ENCODE results near the gene C1QTNF9B.
"Not testable (repeated sequence)": the region's sequence is repeated elsewhere in the genome, so short reads cannot be mapped to it uniquely, and the experiment has no call there.

Gene C1QTNF9B

DNA sequence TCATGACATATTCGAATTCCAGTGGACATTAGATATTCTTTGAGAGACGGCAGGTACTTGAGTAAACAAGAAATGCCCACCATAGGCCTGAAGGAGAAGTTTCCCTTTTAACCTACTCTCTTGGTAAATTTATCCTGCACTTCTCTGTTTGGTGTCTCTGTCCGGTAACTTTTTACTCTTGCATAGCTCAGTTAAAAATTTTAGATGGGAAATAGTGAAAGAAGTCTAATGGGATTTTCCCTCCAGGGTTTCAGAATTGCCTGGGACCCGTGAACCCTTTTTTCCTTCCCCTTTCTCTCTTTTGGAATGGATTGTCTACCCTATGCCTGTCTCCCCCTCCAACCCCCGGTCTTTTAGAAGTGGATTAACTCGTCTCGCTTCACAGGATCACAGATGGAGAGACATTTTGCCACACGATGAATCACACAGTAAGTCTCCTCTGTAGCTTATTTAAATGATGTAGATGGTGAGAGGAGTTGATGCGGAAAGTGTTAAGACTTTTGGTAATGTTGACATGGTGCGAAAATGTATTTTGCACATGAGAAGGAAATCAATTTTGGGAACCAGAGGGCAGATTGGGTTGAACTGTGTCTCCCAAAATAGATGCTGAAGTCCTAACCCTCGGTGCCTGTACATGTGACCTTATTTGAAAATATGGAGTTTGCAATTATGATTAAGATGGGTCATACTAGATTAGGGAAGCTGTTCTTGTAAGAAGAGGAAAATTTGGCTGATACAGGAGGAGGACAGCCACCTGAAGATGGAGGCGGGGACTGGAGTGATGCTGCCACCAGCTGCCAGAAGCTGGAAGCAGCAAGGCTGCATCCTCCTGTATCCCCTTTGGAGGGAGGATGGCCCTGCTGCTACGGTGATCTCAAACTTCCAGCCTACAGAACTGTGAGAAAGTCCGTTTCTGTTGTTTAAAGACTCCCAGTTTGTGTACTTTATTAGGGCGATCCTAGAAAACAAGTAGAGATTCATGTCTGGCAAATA lies 7.4 kb downstream of the C1QTNF9B start:
- peaks cover 27% of the 10 kb centered on the region for H3K4me1 Mint-ChIP-seq
- no peaks in the 10 kb centered on the region for H3K9me3 Mint-ChIP-seq
- no peaks in the 10 kb centered on the region for H3K27me3 Mint-ChIP-seq (ENCODE audit: low read depth)
- H3K36me3 Mint-ChIP-seq (ENCODE audit: low read depth), result peaks cover 3% of the 10 kb centered on the region
- peak overlapping the region; percentile 57 to 92 (median 90) for H3K27ac Mint-ChIP-seq
- peak overlapping the region; percentile 92 to 93 (median 93) for H3K4me3 Mint-ChIP-seq
- TF ChIP-seq, protein P1, sequence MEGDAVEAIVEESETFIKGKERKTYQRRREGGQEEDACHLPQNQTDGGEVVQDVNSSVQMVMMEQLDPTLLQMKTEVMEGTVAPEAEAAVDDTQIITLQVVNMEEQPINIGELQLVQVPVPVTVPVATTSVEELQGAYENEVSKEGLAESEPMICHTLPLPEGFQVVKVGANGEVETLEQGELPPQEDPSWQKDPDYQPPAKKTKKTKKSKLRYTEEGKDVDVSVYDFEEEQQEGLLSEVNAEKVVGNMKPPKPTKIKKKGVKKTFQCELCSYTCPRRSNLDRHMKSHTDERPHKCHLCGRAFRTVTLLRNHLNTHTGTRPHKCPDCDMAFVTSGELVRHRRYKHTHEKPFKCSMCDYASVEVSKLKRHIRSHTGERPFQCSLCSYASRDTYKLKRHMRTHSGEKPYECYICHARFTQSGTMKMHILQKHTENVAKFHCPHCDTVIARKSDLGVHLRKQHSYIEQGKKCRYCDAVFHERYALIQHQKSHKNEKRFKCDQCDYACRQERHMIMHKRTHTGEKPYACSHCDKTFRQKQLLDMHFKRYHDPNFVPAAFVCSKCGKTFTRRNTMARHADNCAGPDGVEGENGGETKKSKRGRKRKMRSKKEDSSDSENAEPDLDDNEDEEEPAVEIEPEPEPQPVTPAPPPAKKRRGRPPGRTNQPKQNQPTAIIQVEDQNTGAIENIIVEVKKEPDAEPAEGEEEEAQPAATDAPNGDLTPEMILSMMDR (IDR thresholded peaks at IDR 0.05; ENCODE audit: unreplicated experiment in 3 of 3), result peak; percentile 17 to 43 (median 33)

DNA sequence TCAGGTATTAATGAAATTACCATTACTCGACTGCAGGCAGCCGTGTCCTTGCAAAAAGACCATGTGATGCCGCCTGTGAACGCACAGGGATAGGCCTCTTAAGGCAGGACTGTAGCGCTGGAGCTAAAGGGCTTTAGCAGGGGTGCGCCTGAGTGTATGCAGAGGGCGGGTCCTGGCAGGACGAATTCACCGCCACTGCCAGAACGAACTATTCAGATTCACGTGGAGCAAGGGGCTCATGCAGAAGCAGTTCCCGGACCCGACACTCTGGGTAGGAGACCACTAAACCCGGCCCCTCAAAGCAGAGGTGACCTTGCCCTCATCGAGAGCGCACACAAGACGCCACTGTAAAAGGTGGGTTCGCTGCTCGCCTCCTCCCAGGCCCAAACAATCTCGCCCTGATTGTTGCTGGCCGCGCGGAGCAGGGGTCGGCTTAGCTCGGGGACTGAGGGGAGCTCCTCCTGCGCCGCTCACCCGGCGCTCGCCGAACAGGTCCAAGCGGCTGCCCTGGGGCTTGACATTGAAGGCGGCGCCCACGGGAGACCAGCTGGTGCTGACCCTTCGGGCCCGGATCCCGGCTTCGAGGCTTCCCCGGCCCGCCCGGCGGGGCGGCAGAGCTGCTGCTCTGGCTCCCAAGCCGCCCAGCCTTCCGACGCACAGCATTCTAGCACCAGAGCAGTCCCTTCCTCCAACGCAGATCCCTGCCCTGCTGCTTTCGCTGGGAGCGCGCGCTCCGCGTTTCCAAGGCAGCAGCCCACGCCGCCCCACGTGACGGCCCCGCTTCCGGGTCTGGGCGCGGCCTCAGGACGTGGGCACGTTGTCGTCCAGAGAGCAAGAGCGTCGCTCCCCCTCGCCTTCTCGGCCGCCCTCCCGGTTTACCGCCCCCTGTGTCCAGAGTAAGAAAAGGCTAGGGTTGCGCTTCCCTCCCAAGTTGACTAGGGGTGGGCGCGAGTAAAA lies 8.4 kb downstream of the C1QTNF9B start, which contains the start of gene MIPEP:
Gene MIPEP, minus strand, starts transcription at position 743 of the 957 bp plus-strand sequence. Its CDS starts 80 bp downstream, at position 663.
- Mint-ChIP-seq H3K4me3 (peak within 1 kb of the TSS; percentile 92 to 93 (median 93)), H3K27ac (peak within 1 kb of the TSS; percentile 57 to 92 (median 90)), H3K36me3 (ENCODE audit: low read depth) (peaks cover 6% of the 10 kb centered on the region), H3K9me3 (no peaks in the 10 kb centered on the region), H3K27me3 (ENCODE audit: low read depth) (no peaks in the 10 kb centered on the region), H3K4me1 (peaks cover 27% of the 10 kb centered on the region)
- TF ChIP-seq, protein P1 (IDR thresholded peaks at IDR 0.05; ENCODE audit: unreplicated experiment in 3 of 3), result peak; percentile 79 to 84 (median 83)

DNA sequence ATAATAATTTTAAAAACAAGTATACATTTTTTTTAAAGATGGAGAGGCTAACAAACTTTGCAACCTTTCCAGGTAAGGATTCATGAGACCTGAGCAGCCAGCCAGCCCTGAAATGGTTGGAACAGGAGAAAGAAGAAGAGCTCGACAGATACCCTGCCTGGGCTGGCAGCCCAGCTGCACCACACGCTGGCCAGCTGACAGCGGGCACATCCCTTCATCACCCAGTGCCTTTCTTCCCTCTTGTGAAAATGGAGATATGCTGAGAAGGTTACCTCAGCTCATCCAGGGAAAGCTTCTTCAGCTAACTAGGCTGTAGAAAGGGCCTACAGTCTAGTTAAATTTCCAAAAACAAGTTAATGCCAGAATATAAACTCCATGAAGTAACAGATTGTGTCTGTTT lies 12.9 kb downstream of the C1QTNF9B start:
- H3K4me3 Mint-ChIP-seq; H3K27me3 Mint-ChIP-seq (ENCODE audit: low read depth); H3K27ac Mint-ChIP-seq; H3K9me3 Mint-ChIP-seq: not testable (repeated sequence)
- H3K4me1 Mint-ChIP-seq, result peaks cover 28% of the 10 kb centered on the region
- H3K36me3 Mint-ChIP-seq (ENCODE audit: low read depth), result peaks cover 15% of the 10 kb centered on the region

DNA sequence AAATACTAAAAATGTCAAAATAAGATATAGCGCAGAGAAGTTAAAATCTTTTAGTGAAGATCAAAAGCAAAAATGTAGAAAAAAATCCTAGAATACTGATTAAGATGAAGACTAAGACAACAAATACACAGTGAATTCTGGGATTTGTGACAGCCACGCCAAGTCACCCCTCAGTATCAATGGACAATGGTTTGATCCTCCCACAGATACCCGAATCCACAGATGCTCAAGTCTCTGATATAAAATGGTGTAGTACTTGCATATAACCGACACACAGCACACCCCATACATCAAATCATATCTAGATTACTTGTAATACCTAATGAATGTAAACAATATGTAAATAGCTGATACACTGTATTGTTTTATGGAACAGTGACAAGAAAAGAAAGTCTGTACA lies 14.0 kb downstream of the C1QTNF9B start:
- Mint-ChIP-seq H3K4me1 (peaks cover 22% of the 10 kb centered on the region), H3K36me3 (ENCODE audit: low read depth) (peaks cover 22% of the 10 kb centered on the region), H3K9me3 (no peaks in the 10 kb centered on the region), H3K27me3 (ENCODE audit: low read depth) (no peaks in the 10 kb centered on the region), H3K27ac (no peak overlapping the region), H3K4me3 (no peak overlapping the region)
- TF ChIP-seq, protein P1 (IDR thresholded peaks at IDR 0.05; ENCODE audit: unreplicated experiment in 3 of 3), result no peak

DNA sequence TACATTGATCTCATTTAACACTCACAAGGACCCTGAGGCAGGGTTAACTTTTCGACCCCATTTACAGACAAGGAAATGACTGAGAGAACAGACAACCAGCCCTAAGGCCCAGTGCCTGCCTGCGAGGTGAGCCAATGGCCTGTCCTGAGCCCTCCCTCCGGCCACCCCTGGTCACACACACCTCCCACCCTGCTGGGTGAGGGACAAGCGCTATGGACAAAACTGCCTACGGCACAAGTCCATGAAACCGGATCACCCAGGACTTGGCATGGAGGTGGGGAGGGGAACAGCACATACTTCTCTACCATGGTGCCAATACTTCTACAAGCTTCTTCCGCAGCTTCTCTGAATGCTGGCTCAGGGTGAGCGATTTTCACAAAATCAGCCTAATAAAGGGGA lies 15.9 kb downstream of the C1QTNF9B start:
- H3K36me3 Mint-ChIP-seq (ENCODE audit: low read depth), result peaks cover 25% of the 10 kb centered on the region
- not testable (repeated sequence) for H3K9me3 Mint-ChIP-seq; H3K4me3 Mint-ChIP-seq; H3K27me3 Mint-ChIP-seq (ENCODE audit: low read depth)
- H3K4me1 Mint-ChIP-seq, result peaks cover 20% of the 10 kb centered on the region
- peak overlapping the region in 2 of 3 experiments; percentile 51 to 86 for H3K27ac Mint-ChIP-seq

DNA sequence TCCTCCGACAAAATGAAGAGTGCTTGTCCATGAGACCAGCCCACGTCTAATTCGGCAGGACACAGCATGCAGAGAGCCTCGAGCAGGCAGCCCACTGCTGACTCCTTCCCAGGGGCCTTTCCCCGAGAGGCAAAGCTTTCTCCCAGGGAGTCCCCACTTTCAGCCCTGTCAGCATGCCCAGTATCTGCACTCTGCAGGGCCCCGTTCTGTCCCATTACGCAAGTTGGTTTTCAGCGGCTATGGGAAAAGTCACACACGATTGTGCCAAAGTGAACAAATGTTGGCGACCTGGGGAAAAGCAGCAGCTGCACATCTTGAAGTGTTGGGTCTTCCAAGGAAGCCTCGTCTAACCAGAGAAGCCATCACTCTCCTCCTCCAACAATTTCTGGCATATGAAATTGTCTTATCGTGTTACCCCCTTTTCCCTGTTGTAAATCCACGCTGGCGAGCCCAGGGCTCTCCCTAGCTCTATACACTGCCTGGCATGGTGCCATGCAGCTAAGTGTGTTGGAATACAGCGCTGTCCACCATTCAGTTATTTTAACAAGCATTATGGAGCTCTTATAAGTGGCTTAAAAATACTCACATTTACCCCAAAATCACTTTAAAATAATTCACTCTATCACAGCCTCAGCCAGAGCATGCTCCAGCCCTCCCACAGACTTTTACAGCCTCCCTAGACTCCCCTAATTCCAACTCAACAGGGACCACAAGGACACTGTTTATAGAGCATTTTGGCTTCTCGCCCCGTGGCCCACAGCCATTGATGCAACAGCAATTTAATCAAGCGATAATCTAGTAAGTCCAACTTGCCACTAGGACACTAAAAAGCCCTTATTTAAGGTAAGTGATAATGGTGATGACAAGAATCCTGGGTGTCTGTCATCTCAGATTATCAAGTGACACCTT lies 16.6 kb downstream of the C1QTNF9B start:
- not testable (repeated sequence) for H3K27me3 Mint-ChIP-seq (ENCODE audit: low read depth); H3K9me3 Mint-ChIP-seq; H3K4me3 Mint-ChIP-seq
- Mint-ChIP-seq H3K36me3 (ENCODE audit: low read depth) (peaks cover 31% of the 10 kb centered on the region), H3K4me1 (peaks cover 27% of the 10 kb centered on the region), H3K27ac (peak overlapping the region; percentile 35 to 86 (median 83))

Measured in nephron (organoid).